SK-N-SH (cell line): Measurements from ENCODE around the gene FAM168A. TPM values are rescaled to one million over a fixed set of nuclear protein-coding genes. Genes with fewer than 3 reads are reported as not detected.

Experiments
- CTCF ChIA-PET: fragments of 300-600, 350-600 bp; formaldehyde crosslinking; extraction: SDS; loops from one replicate; lab custom pipeline; 2021; lab: Yijun Ruan, JAX
- POLR2A ChIA-PET: fragments of 350-600 bp; sonication (Branson Sonifier 250); formaldehyde crosslinking; extraction: SDS; loops from one replicate; lab custom pipeline; 2020; ENCODE audit warnings: antibody characterized with exemption, inconsistent platforms; lab: Yijun Ruan, JAX
- DNase-seq: peaks from one replicate; pipeline ENCODE4 v3.0.0; 2012
- H2AFZ ChIP-seq: fragments of 200-600 bp; sonication (generic); 2 replicates; pipeline ENCODE4 v1.8.1; 2016; ENCODE audit warnings: antibody characterized with exemption, mild to moderate bottlenecking, low read depth
- H3F3A ChIP-seq: fragments of 200-600 bp; sonication (generic); replicated peaks from 2 replicates; pipeline ENCODE3; 2016; ENCODE audit warnings: antibody characterized with exemption, mild to moderate bottlenecking; ENCODE audit not compliant: insufficient read depth
- H3K27ac ChIP-seq, 2 experiments: fragments of 200-500 bp in 1 of 2; fragments of 200-600 bp in 1 of 2; sonication (Bioruptor generic) in 1 of 2; sonication (generic), shearing (Covaris generic) in 1 of 2; 2 replicates each; pipeline versions ENCODE4 v1.5.1 to v1.6.1; 2014 to 2016; ENCODE audit warnings: low read depth in 2 of 2, inconsistent platforms in 1 of 2, low read length in 1 of 2, mild to moderate bottlenecking in 1 of 2, mixed read lengths in 1 of 2
- H3K27me3 ChIP-seq: fragments of 200-600 bp; sonication (generic), shearing (Covaris generic); 2 replicates; pipeline ENCODE4 v1.6.1; 2016; ENCODE audit warnings: mixed run types; ENCODE audit not compliant: insufficient read depth
- H3K36me3 ChIP-seq, 2 experiments: fragments of 200-500 bp in 1 of 2; fragments of 200-600 bp in 1 of 2; sonication (Bioruptor generic) in 1 of 2; sonication (generic) in 1 of 2; replicated peaks in 1 of 2; 2 replicates each; pipeline versions ENCODE3 to v1.5.1; 2014 to 2016; ENCODE audit warnings: low read length in 1 of 2, mild to moderate bottlenecking in 1 of 2; ENCODE audit not compliant: insufficient read depth in 2 of 2, control insufficient read depth in 1 of 2
- H3K4me1 ChIP-seq, 2 experiments: fragments of 200-500 bp in 1 of 2; fragments of 200-600 bp in 1 of 2; sonication (Bioruptor generic) in 1 of 2; sonication (generic), shearing (Covaris generic) in 1 of 2; 2 replicates each; pipeline versions ENCODE4 v1.5.1 to v1.6.1; 2014 to 2016; ENCODE audit warnings: low read depth in 1 of 2, low read length in 1 of 2, mixed run types in 1 of 2; ENCODE audit not compliant: insufficient read depth in 2 of 2, control insufficient read depth in 1 of 2
- H3K4me2 ChIP-seq: fragments of 200-600 bp; sonication (generic), shearing (Covaris generic); 2 replicates; pipeline ENCODE4 v1.6.1; 2017; ENCODE audit warnings: mixed run types
- H3K4me3 ChIP-seq, 2 experiments: fragments of 200-500 bp in 1 of 2; fragments of 200-600 bp in 1 of 2; sonication (Bioruptor generic) in 1 of 2; sonication (generic), shearing (Covaris generic) in 1 of 2; 2 replicates each; pipeline versions ENCODE4 v1.5.1 to v1.8.1; 2014 to 2016; ENCODE audit warnings: low read depth in 2 of 2, inconsistent platforms in 1 of 2, low read length in 1 of 2, mild to moderate bottlenecking in 1 of 2, mixed read lengths in 1 of 2, moderate library complexity in 1 of 2
- H3K79me2 ChIP-seq: fragments of 200-600 bp; sonication (generic); 2 replicates; pipeline ENCODE4 v1.8.1; 2017; ENCODE audit warnings: mild to moderate bottlenecking; ENCODE audit not compliant: insufficient read depth
- H3K9ac ChIP-seq: fragments of 200-600 bp; sonication (generic); 2 replicates; pipeline ENCODE4 v1.6.1; 2017; ENCODE audit warnings: mixed run types
- H3K9me2 ChIP-seq: fragments of 200-600 bp; sonication (generic); 2 replicates; pipeline ENCODE4 v1.6.1; 2017; ENCODE audit warnings: mixed run types
- H3K9me3 ChIP-seq: fragments of 200-600 bp; sonication (generic); 2 replicates; pipeline ENCODE4 v1.6.1; 2017; ENCODE audit warnings: mixed run types, mild to moderate bottlenecking, moderate library complexity
- H4K20me1 ChIP-seq: fragments of 200-600 bp; sonication (generic); 2 replicates; pipeline ENCODE4 v1.6.1; 2017; ENCODE audit warnings: mild to moderate bottlenecking, mixed run types; ENCODE audit not compliant: insufficient read depth
- FOSL2 ChIP-seq: IDR thresholded peaks from 2 replicates; pipeline ENCODE4 v1.4.0; 2012; ENCODE audit warnings: low read depth, mild to moderate bottlenecking, moderate library complexity, borderline replicate concordance
- JUND ChIP-seq: IDR thresholded peaks from 2 replicates; pipeline ENCODE4 v1.4.0; 2012
- MXI1 ChIP-seq: IDR thresholded peaks from 2 replicates; pipeline ENCODE4 v1.6.1; 2012; ENCODE audit warnings: mild to moderate bottlenecking, low read depth, low read length, improper control_type of control experiment
- NRF1 ChIP-seq: IDR thresholded peaks from 2 replicates; pipeline ENCODE4 v1.6.1; 2012; ENCODE audit warnings: low read depth, mild to moderate bottlenecking, low read length
- RCOR1 ChIP-seq: fragments of 150-350 bp; IDR thresholded peaks from 2 replicates; pipeline ENCODE4 v1.6.1; 2017; ENCODE audit warnings: antibody characterized with exemption, low read length
- RFX5 ChIP-seq: IDR thresholded peaks from 2 replicates; pipeline ENCODE4 v1.6.1; 2012; ENCODE audit warnings: mild to moderate bottlenecking, improper control_type of control experiment, low read length
- RXRA ChIP-seq: IDR thresholded peaks from 2 replicates; pipeline ENCODE4 v1.4.0; 2012; ENCODE audit warnings: low read depth, mild to moderate bottlenecking, borderline replicate concordance
- SIN3A ChIP-seq: IDR thresholded peaks from 2 replicates; pipeline ENCODE4 v1.6.1; 2012; ENCODE audit warnings: low read depth, mild to moderate bottlenecking, low read length, moderate library complexity, borderline replicate concordance
- TAF1 ChIP-seq: IDR thresholded peaks from 2 replicates; pipeline ENCODE4 v1.6.1; 2012; ENCODE audit warnings: low read depth, mild to moderate bottlenecking, low read length, moderate library complexity, borderline replicate concordance
- USF2 ChIP-seq: fragments of 150-350 bp; IDR thresholded peaks from 2 replicates; pipeline ENCODE4 v1.6.1; 2017; ENCODE audit warnings: antibody characterized with exemption, low read length, low read depth, borderline replicate concordance
- ZBTB33 ChIP-seq: IDR thresholded peaks from 2 replicates; pipeline ENCODE4 v1.4.0; 2012; ENCODE audit warnings: low read depth, borderline replicate concordance
- WGBS: methylation state at CpG from one replicate; pipeline ENCODE4 v1.1.6; 2017; ENCODE audit warnings: low lambda C conversion rate; 5-methylcytosine and 5-hydroxymethylcytosine counted together
- polyA plus RNA-seq, 3 experiments: library from polyadenylated mRNA; depleted of rRNA; stranded (reverse); fragments of >200 nt; gene quantifications; 2 replicates each; pipeline ENCODE4 v1.2.3, GENCODE V29; 2012

Gene FAM168A
- polyA plus RNA-seq, 1 of the 3 experiments (the other 2 are of a cell fraction): 17.8 TPM

GRCh38 chr11:73469401-73469800 is 128.5 kb downstream of the FAM168A start:
- ChIA-PET CTCF (interaction anchor here (1.0 to 8.1 kb wide), 6 partner anchors 10 to 462 kb away, joined by 3 to 85 read pairs (median 4); no protein-coding TSS in a partner anchor), POLR2A (interaction anchor here (1.0 kb wide), 1 partner anchor 129 kb away, joined by 4 read pairs; no protein-coding TSS in a partner anchor)
- Histone ChIP-seq H4K20me1 (no peaks in the 10 kb centered on the region), H3K4me1 (peaks cover 6 to 15% of the 10 kb centered on the region in 2 experiments; a peak in 3 of 4 replicates), H3K36me3 (peaks cover 0 to 2% of the 10 kb centered on the region in 2 experiments), H3F3A (peaks cover 2% of the 10 kb centered on the region), H3K4me3 (no peak overlapping the region), H3K4me2 (no peak overlapping the region), H3K9me2 (no peaks in the 10 kb centered on the region), H3K9ac (no peak overlapping the region), H3K27me3 (no peaks in the 10 kb centered on the region), H3K27ac (no peak overlapping the region), H3K9me3 (no peaks in the 10 kb centered on the region), H3K79me2 (peaks cover 5% of the 10 kb centered on the region; the same call in 1 of the 2 replicates), H2AFZ (no peak overlapping the region)
- 76% methylated on average over 3 of the region's 3 CpGs for WGBS
- DNase-seq: peak; percentile 16
- TF ChIP-seq USF2 (no peak), JUND (no peak), NRF1 (no peak), RFX5 (no peak)

GRCh38 chr11:73468590-73469161 is 129.2 kb downstream of the FAM168A start:
- no peaks in the 10 kb centered on the region for H4K20me1 ChIP-seq
- CTCF ChIA-PET: interaction anchor here (0.6 to 8.1 kb wide), 7 partner anchors 11 to 463 kb away, joined by 3 to 85 read pairs (median 3); no protein-coding TSS in a partner anchor
- no peaks in the 10 kb centered on the region for H3K9me2 ChIP-seq
- DNase-seq: no peak
- POLR2A ChIA-PET: interaction anchor here (1.0 kb wide), 1 partner anchor 130 kb away, joined by 4 read pairs; no protein-coding TSS in a partner anchor
- peaks cover 3% of the 10 kb centered on the region; the same call in 1 of the 2 replicates for H3K79me2 ChIP-seq
- TF ChIP-seq USF2 (no peak), MXI1 (no peak), ZBTB33 (no peak), FOSL2 (no peak), TAF1 (no peak), SIN3A (no peak), JUND (no peak), RXRA (no peak), RCOR1 (no peak)
- H3K4me2 ChIP-seq: no peak overlapping the region
- peaks cover 0 to 2% of the 10 kb centered on the region in 2 experiments for H3K36me3 ChIP-seq
- WGBS: 87% methylated on average over 3 of the region's 3 CpGs
- peaks cover 9% of the 10 kb centered on the region for H3F3A ChIP-seq
- H3K9me3 ChIP-seq: no peaks in the 10 kb centered on the region
- H3K27ac ChIP-seq: no peak overlapping the region
- peaks cover 13 to 17% of the 10 kb centered on the region in 2 experiments for H3K4me1 ChIP-seq
- no peaks in the 10 kb centered on the region for H3K27me3 ChIP-seq
- no peak overlapping the region for H3K4me3 ChIP-seq
- no peak overlapping the region for H2AFZ ChIP-seq
- no peak overlapping the region for H3K9ac ChIP-seq
